ENCODE measurements around the gene TREML4. TPM values are rescaled to one million over a fixed set of nuclear protein-coding genes. Genes with fewer than 3 reads are reported as not detected.

Gene TREML4
- total and polyA plus RNA-seq, 9 of the 15 experiments (the other 6 are each of a cell fraction or from before 2014, with no cell fraction given), result not detected

- TF ChIP-seq NBN (IDR thresholded peaks at IDR 0.05; ENCODE audit: low read depth) (no peak), KAT7 (CRISPR knock-in tag; IDR thresholded peaks at IDR 0.05; ENCODE audit: borderline replicate concordance) (no peak), MXI1 (IDR thresholded peaks at IDR 0.05; ENCODE audit: low read depth, low read length) (no peak), ID3 (CRISPR knock-in tag; IDR thresholded peaks at IDR 0.05) (no peak), ID3 (tag; IDR thresholded peaks at IDR 0.05) (no peak), HBP1 (CRISPR knock-in tag; IDR thresholded peaks at IDR 0.05) (no peak), C11orf30 (IDR thresholded peaks at IDR 0.05; ENCODE audit: low read depth) (peak; percentile 84), PATZ1 (CRISPR knock-in tag; IDR thresholded peaks at IDR 0.05; ENCODE audit: borderline replicate concordance) (no peak), CEBPZ (IDR thresholded peaks at IDR 0.05; ENCODE audit: borderline replicate concordance, low read depth, low read length) (no peak), EHMT2 (IDR thresholded peaks at IDR 0.05) (no peak), GMEB1 (CRISPR knock-in tag; IDR thresholded peaks at IDR 0.05) (no peak), NFXL1 (CRISPR knock-in tag; IDR thresholded peaks at IDR 0.05) (no peak), ZNF143 (CRISPR knock-in tag; IDR thresholded peaks at IDR 0.05) (no peak), DEAF1 (CRISPR knock-in tag; IDR thresholded peaks at IDR 0.05) (no peak), ZNF764 (CRISPR knock-in tag; IDR thresholded peaks at IDR 0.05; ENCODE audit: low read depth) (no peak), CBX5 (IDR thresholded peaks at IDR 0.05; ENCODE audit: borderline replicate concordance, low read depth) (no peak), CAMTA2 (CRISPR knock-in tag; conservative IDR thresholded peaks at IDR 0.05) (no peak), CTBP1 (IDR thresholded peaks at IDR 0.05; ENCODE audit: borderline replicate concordance) (peak; percentile 16; the same call in 1 of the 2 replicates), ZNF24 (IDR thresholded peaks at IDR 0.05) (no peak), MAFK (IDR thresholded peaks at IDR 0.05; ENCODE audit: low read length) (peak; percentile 65; the same call in 1 of the 2 replicates)
These were observed 467 bp downstream of the TREML4 start (continued) for GRCh38 chr6:41228616-41229015.
